GM19452 (cell line): Measurements from ENCODE around the gene MYOCD.
"Not testable (repeated sequence)": the region's sequence is repeated elsewhere in the genome, so short reads cannot be mapped to it uniquely, and the experiment has no call there.

Experiments used
- ATAC-seq: cut with Tn5 transposase; IDR thresholded peaks from one replicate; pipeline ENCODE4 v1.9.1; 2021; ENCODE audit not compliant: unreplicated experiment

Gene MYOCD, protein sequence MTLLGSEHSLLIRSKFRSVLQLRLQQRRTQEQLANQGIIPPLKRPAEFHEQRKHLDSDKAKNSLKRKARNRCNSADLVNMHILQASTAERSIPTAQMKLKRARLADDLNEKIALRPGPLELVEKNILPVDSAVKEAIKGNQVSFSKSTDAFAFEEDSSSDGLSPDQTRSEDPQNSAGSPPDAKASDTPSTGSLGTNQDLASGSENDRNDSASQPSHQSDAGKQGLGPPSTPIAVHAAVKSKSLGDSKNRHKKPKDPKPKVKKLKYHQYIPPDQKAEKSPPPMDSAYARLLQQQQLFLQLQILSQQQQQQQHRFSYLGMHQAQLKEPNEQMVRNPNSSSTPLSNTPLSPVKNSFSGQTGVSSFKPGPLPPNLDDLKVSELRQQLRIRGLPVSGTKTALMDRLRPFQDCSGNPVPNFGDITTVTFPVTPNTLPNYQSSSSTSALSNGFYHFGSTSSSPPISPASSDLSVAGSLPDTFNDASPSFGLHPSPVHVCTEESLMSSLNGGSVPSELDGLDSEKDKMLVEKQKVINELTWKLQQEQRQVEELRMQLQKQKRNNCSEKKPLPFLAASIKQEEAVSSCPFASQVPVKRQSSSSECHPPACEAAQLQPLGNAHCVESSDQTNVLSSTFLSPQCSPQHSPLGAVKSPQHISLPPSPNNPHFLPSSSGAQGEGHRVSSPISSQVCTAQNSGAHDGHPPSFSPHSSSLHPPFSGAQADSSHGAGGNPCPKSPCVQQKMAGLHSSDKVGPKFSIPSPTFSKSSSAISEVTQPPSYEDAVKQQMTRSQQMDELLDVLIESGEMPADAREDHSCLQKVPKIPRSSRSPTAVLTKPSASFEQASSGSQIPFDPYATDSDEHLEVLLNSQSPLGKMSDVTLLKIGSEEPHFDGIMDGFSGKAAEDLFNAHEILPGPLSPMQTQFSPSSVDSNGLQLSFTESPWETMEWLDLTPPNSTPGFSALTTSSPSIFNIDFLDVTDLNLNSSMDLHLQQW

DNA sequence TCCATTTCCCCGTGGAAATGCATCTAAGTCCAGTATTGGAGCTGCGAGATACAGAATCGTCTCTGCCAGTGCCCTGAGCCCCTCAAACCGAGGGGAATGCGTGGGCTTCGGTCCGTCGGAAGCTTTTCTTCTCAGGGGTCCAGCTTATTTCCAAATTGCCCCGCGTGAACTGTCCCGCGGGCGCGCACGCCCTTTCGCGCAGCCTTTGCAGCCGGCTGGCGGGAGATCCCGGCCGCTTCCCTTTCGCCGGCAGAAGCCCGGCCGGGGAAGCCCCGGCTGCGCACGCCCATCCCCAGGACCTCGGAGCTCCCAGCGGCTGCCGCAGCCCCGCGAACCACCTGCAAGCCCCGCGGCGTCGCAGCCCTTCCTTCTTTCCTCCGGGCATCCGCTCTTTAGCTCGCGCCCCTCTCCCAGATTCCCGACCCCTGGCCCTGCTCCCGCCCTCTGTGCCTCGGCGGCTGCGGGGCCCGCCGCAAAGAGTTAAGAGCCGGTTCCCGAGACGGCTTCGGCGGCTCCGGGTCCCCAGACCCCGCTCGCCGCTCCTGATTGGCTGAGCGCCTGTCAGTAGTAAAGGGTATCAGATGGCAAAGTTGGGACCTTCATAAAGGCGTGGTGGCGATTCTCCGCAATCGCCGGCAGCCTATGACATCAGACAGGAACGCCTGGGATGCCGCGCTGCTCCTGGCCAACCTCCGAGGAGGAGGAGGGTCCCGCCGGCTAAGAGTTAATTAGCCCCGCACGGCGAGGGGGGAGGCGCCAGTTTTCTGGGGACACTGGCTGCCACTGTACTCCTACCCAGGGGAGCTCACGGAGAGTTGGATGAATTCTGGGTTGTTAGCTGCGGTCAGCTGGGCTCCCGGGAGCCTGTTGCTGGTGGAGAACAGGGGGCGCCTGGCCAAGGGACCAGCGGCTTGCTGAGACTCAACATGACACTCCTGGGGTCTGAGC, at the start of gene MYOCD:
MYOCD (plus strand) TSS at position 628 of the 948 bp plus-strand sequence; CDS start at position 927, 299 bp downstream.
- no peak for ATAC-seq

DNA sequence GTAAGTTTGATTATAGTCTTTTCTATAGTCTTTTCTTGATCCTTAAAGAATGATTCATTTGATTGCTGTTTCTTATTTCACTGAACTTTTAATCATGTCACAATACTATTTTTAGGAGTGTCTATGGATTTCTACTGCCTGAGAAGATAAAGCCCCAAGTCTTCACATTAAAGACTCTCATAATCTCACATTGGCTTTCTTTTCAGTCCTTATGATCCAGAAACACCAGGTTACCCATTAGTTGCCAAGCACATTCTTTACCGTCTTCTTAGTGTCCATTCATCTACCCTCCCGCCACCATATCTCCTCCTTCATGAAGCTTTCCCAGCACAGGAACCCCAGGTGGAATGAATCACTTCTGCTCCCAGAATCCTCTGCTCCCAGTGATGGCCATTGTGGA, 49.5 kb upstream of the MYOCD start:
- no peak for ATAC-seq

DNA sequence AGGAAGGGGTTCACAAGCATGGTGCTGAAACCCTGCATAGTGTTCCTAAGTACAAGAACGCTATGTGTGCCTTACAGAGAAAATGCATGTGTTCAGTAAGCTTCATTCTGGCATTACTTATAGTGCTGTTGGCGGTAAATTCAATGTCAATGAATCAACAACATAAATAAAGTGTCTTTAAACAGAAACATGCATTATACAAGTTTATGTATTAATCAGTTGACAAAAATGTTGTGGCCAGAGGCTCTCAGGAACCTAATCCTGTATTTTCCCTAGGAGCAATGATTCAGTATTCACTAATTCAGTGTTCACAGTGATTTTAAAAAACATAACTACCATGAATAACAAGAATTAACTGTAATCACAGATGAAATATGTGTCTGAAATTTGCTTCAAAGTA, 47.1 kb upstream of the MYOCD start:
- ATAC-seq = no peak

DNA sequence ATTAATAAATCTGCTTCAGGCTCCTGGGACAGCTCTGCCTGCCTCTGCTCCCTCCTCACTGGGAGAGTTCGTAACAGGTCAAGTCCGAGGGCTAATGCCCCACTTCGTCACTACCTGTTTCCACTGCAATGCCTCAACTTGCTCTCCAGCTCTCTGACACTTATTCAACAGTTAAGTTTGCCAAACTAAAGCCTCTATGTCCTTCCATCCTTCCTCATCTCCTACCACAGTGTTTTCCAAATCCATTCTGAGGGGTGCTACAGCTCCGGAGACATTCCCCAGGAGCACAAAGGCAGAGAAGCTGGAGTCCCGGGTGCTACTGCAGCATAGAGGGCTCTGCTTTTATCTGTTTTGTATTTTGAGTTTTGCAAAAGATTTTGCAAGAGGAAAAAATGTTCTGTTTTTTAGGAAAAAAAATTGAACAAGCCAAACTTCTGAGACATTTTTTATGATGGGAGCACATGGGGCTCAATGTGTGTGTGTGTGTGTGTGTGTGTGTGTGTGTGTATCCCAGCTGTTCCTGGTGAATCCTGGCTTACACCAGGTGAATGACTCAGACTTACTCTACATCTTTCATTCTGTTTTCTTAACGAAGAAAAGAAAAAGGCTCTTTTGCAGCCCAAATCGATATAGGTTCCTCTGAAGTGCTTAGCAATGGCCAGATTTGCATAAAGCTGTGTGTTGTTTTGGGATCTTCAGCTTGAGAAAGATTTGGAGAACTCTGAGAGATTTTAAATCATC, 46.1 kb upstream of the MYOCD start:
- ATAC-seq = no peak

DNA sequence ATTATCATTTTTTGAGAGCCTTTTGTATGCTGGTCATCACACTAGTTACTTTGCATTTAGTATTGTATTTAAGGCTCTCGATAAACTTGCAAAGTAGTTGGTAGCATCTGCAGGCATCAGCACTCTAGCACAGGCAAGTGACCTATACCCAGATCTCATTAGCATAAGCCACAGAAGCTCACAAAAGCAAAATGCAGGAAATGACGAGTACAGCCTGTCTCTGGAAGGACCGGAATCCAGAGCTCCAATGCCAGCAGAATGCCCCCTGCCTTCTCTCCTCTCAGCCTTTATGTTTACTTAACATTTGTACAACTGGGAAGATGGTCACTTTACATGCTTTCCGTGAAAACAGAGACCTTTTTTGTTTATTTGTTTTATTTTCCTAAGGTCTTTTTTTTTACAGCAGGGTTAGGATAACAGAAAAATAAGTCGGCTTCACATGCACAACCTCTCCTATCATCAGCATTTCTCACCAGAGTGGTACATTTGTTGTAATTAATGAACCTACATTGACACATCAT, 45.4 kb upstream of the MYOCD start:
- ATAC-seq = no peak

DNA sequence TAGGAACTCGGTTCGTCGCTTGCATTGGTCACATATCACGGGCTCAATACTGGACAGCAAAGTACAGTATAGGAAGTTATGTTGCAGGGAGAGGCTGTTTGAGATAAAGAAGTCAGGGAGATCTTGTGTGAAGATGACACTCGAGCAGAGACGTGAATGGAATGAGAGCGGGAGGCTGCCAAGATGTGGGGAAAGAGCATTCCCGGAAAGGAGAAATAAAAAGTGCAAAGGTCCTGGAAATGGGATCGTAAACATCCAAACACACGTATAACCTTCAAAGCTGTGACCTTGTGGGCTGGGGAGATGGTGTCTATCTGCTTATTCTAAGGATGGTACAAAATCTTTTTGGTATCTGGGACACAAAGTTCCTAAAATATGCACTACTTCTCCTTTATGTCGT, 43.0 kb upstream of the MYOCD start:
- no peak for ATAC-seq

DNA sequence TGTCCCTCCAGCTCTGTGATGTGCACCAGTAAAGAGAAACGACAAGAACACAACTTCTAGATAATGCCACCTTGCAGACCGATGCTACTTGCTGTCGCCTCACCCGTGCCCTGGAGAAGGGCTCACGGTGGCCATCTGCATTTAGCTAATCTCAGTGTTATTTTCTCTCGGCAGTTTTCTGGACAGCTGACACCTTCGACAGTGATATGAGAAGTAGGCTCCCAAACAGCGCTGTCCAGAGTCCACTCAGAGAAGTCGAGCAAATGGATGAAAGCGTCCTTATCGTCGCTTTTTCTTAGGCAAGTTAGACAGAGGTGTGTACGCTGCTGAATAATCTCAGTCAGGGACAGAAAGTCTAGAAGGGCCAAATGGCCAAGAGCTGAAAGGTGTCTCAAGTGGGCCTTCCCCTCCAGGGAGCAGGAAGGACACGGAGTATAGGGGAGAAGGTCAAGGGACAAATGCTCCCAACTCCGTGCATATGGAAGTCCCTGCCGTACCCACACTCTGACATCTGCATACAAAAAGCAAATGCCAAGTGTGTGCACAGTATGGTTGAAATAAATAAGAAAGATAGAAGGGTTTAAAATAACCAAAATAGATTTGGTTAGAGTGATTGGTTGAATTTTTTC, 42.4 kb upstream of the MYOCD start:
- no peak for ATAC-seq

DNA sequence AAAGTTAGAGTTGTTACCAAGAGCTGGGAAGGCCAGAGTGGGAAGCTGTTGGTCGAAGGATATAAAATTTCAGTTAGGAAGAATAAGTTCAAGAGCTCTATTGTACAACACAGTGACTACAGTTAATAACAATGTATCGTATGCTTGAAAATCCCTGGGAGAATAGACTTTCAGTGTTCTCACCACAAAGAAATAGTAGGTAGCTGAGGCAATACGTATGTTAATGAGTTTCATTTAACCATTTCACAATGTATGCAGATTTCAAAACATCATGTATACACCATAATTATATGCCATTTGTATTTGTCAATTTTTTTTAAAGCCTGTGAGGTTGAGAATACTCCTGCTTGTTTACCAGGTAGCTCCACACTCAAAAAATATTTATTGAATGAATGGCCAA, 41.5 kb upstream of the MYOCD start:
- no peak for ATAC-seq

DNA sequence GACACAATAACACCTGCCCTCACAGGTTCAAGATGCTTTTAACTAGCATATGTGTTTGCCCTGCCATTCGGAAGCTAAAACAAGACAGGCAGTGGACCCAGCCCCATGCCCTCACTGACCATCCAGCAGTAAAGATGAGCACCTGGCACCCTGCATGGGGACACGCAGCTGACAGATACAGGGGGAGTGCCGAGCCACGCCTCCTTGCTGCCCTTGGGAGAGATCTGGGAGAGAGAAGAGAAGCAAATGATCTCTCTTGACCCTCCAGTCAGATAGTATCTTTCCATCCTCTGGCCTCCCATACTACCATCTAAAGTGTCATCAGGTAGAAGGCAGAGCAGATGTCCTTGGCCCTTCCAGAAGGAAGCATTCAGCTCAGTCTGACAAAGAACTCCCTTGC, 40.6 kb upstream of the MYOCD start:
- no peak for ATAC-seq

DNA sequence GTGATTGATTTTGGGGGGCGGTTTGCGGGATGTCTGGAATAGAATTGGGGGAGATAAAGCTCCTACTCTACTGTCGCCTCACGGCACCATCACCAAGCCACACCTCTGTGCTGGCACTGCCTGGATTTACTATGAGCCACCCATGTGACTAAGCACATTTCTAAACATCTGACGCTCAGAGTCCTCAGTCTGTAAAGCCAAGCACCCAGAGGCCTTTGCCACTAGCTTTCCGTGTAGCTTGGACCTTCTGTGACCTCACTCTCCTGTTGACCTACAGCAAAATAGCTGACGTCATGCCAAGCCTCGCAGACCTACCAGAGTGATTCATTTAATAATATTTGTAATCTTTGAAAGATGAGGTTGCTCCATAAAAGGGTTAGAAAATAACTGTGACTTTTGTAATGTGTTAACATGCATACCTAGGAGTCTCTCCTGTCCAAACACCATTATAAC, 38.5 kb upstream of the MYOCD start:
- no peak for ATAC-seq

DNA sequence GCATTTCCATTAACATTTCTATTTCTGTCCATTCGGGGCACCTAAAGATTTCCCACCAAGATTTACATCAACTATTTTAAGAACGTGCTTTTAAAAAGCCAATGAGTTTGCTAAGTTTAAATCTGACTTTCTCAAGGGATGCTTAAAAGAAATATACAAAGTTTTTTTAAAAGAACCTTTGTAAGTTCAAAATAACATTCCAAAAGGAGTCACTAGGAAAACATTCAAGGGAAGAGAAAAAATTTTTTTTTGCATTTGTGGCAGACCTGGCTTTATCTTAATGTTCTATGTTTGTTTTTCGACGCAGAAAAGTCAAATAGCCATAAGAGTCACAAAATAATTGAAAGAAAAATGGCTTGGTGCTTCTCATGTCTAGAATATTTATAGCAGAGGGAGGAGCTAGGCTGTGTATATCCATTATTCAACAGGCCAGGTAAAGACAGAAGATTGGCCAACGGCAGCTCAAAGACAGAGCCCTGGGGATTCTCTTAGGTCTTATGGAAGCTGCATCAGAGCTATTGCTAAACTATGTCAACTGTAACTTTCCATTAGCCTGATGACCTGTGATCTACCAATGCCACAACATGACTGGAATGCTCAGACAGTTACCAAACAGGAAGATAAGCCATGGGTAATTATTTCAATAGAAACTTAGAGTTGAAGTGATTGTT, 37.8 kb upstream of the MYOCD start:
- ATAC-seq = no peak

DNA sequence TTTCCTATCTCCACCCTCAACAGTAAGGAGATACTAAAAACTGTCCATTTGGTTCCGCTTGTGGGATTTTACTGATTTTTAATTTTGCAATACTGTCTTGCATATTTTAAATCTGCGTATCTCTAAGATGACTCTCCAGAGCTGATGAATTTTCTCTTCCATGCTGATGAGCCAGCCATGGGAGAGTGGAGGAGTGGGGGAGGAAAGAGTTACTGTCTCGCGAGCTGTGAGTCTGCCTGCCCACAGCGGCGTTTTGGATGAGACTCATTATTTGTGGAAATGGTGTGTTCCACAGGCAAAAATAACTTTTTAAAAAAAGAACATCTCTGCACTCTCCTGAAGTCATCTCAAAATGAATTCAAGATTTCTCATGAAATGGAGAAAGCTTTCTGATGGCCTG, 34.6 kb upstream of the MYOCD start:
- ATAC-seq = no peak

DNA sequence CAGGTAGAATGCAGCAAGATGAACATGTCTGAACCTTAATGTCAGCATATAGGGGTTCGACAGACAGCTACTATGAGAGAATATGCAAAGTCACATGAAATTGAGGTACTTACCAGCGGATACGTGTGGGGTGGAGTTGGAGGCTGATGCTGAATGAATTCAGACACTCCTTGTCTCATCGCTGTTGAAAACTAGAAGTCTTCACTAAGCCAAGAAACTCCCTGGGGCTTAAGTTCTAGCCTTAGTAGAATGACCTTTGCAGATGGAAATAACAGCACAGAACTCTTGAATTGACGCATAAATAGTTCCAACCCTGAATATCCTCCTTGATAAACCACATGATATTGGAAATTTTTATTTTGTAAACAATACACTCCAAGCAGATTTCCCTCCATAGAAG, 32.9 kb upstream of the MYOCD start:
- no peak for ATAC-seq

DNA sequence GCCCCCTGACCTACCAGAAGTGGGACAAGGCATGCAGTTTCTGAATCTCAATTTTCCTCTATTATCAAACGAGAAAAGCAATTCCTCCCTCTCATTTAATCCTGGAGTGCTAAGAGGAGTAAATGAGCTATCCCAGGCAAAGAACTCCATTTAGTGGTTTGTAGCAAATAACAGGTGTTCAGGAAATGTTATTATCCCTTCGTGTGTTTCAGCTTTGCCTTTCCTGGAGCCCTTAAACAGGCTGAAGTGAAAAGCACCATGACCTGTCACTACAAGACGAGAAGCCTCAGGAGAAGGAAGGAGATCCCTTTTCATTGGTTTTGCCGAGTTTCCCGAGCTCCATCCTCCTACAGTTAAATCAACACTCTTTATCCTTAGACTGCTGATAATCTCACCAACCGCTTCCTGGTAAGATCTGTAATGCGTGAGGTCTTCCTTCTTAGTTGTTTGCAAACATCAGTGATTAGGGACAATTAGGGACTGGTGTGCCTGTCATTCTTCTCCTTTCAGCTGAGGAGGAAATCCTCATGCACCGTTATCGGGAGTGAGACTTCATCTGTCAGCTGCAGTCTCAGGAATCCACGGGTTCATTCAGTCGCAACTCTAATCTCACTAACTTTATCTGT, 30.8 kb upstream of the MYOCD start:
- ATAC-seq = no peak

DNA sequence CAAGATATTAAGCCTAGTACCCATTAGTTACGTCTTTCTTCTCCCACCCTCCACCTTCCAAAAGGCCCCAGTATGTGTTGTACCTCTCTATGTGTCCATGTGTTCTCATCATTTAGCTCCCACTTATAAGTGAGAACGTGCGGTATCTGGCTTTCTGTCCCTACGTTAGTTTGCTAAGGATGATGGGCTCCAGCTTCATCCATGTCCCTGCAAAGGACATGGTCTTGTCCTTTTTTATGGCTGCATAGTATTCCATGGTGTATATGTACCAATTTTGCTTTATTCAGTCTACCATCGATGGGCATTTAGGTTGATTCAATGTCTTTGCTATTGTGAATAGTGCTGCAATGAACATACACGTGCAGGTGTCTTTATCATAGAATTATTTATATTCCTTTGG, 29.7 kb upstream of the MYOCD start:
- ATAC-seq = not testable (repeated sequence)

DNA sequence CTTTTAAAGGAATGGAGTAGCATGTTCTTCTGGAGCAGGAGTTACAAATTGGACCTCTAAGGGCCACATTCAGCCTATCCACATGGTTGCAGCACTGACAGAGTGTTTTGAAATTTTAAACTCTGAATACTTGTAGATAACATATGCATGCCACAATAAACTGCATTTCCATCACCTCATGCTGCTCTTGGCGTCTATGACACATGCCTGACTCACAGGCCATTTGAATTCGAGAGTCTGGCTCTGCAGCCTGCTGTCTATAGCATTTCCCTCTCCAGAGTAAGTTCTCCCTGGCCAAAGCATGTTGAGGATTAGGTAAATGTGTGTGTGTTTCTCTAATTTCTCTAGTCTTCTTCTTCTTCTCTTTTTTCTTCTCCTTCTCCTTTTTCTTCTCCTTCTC, 28.7 kb upstream of the MYOCD start:
- no peak for ATAC-seq

DNA sequence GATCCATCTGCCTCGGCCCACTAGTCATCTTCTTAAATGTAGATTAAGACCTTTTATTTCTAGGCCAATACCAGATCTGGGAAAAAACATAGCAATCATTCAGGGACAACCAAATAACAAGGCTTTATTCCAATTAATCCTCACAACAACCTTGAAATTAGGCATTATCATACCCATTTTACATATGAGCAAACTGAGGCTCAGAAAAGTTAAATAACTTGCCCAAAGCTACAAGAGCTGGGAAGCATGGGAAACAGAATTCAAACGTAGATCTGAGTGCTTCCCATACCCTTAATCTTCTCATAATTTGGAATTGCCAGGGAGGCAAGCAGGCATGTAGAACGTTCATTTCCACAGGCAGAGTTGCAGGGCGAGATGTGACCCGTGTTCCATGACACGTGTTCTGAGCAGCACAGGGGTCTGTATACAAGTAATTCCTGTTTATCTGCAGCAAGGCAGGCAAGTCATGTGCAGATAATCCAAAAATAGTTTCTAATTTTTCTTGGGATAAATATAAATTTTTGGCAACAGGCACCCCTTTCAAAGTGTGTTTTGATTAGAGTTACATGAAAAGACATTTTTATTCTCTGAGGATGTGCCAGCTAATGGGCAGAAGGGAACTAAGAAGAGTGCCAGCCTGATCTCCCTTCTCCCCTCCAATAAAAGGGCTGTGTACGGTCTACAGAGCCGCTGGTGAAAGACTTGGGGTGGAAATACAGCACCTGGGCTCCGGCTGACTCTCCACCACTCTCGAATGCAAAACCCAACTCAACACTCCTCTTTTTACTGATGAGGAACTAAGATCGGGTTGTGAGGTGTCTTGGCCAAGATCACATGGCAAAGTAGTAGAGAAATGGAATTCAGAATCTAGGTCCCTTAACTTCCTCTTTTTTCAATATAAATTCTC, 27.7 kb upstream of the MYOCD start:
- no peak for ATAC-seq
